Activated T-cell treated with anti-CD3 and anti-CD28 coated beads for 1 hour (primary cell): Measurements from ENCODE around the gene SPDYE4.

ENCODE experiments used
- DNase-seq: peaks from one replicate; pipeline ENCODE4 v3.0.0-alpha.2; 2020; ENCODE audit warnings: low read depth

SPDYE4 gene

DNA sequence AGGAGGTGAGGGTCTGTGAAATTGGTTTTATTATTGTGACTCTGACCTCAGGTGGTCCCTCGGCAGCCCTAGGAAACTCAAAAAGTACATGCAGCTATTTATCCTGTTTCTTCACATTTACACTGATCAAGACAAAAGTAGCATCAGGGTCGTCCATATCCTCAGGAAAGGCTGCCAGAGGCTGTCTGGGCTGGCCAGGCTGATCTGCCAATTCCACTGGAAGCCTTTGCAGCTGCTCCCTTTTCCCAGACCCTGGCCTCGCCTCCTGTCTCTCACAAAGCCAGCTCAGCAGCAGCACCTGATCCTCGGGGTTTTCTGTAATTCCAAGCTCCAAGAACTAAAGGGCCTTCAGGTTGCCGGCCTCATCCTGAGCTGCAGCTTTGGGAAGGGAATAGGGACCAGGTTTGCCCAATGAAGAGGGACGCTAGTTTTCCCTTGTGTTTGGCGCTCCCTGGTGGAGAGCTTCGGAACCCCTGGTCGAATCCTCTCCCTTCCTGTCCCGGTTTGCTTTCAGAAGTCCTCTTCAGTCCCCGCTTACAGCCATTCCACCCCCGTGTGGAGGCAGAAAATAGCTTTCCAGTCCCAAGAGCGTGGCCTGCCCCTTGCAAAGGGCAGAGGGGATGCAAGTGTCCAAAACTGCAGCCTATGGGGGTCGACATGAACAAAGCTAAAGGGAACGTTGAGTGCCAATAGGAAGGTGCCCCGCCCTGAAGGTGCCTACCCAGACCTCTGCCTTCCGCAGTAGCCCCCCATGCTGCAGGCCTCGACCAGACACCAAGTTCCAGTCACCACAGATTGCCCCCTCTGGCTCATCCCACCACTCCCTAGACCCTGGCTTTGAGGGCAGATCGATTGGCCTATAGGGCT is 27.4 kb upstream of the SPDYE4 start:
- DNase-seq, result peak; percentile 58

DNA sequence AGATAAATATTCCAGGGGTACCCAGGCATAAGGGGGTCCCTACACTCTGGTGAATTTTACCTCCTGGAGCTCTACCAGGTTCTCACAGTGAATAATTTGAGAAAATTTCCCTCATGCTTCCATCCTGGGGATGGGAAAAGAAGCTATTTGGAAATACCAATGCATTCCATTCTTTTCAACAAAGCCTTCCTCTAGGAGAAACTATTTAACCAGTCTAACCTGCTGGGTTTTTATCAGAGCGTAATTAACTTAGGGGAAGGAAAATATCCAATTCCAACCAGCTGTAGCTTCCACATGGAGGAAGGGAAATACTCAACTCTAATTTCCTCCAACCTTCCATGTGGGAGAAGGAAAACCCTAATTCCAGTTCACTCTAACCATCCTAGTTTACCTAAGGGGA is 23.8 kb upstream of the SPDYE4 start:
- DNase-seq, result no peak

DNA sequence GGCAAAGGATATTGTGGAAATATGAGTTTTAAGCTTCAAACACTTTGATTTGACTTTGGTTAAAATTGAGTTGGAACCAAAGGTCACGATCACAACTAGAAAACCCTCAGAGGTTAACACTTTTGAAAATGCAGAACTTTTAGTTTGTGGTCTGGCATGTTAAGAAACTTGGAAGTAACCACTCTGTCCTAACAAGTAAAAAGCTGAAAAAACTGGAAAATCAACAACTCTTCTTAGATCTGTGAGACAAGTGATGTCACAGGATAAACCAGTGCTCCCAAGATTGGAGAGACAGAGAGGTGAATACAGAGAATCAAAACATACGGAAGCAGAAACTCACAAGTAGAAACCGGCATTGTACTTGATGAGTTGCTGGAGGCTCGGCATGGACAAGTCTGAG is 23.4 kb upstream of the SPDYE4 start:
- no peak for DNase-seq

DNA sequence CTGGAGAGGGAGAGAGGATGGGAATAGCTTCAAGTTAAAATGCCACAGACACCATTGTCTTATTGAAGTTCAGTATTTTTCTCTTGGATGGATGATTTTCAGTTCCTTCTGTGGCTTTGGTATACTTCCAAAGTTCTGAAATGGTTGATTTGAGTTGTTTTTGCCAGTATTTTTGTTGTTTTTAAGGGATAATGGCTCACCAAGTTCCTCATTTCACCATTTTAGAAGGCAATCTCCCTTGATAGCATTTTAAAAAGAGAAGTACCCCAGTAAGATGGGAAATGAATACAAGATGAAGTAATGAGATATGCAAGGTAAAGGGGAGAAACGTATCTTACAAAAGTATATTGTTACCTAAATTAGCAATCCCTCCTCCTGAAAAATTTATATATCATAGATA is 18.5 kb upstream of the SPDYE4 start:
- no peak for DNase-seq

DNA sequence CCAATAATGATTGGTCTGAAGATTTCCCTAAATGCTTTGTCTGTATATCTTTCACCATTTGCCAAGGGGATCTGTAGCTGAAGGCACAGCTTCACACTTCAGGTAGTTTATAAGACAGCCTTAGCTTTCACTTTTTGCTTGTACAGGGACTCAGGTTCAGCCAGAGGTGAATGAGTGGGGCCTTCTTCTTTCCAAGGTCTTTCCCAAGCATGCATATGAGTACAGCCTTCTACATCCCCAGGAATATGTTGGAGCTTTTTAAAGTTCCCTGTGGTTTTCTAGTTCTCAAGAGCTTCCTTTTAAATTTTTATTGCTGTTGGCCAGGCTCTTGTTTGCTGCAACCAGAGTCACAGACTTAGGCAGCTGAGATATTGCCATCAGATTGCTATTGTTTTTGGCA is 17.9 kb upstream of the SPDYE4 start:
- no peak for DNase-seq

DNA sequence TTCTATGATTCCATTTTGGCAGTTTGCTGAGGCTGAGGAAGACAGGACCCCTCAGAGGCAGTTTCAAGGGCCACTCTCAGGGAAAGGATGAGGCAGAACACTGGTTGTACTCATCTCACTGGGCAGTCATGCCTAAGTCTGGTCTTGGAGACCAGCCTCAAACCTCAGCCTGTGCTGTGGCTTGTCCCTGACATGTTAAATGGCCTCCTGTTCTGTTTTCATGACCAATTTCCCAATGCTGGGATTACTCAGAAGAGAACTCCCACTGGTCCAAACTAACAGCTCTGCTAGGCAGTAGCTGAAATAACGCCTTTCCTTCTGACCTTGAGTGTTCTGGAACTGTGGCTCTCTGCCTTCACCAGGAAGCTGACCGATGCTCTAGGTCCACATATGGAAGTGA is 8.4 kb upstream of the SPDYE4 start:
- DNase-seq, result no peak

DNA sequence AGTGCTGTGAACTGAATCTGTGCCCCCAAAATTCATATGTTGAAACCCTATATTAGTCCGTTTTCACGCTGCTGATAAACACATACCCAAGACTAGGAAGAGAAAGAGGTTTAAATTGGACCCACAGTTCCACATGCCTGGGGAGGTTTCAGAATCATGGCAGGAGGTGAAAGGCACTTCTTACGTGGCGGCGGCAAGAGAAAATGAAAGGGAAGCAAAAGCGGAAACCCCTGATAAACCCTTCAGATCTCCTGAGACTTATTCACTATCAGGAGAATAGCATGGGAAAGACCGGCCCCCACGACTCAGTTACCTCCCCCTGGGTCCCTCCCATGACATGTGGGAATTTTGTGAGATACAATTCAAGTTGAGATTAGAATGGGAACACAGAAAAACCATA is 3.7 kb upstream of the SPDYE4 start:
- no peak for DNase-seq

DNA sequence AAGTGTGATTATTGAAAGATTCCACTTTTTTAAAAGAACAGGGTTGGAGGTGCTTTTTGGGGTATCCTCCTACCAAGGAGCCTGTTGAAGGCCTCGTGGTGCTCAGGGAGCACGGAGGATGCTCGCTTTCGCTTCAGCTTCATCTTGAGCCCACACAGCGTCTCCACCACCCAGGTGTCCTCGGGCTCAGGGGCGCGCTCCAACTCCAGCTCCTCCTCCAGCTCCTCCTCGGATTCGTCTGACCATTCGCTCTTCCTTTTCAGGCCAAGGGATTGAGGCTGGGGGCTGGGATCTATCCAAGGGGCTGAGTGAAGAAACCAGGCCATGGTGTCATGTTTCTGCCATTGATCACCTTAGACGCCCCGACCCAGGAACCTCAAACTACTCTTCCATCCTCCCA is 1.2 kb downstream of the SPDYE4 start:
- DNase-seq, result no peak

DNA sequence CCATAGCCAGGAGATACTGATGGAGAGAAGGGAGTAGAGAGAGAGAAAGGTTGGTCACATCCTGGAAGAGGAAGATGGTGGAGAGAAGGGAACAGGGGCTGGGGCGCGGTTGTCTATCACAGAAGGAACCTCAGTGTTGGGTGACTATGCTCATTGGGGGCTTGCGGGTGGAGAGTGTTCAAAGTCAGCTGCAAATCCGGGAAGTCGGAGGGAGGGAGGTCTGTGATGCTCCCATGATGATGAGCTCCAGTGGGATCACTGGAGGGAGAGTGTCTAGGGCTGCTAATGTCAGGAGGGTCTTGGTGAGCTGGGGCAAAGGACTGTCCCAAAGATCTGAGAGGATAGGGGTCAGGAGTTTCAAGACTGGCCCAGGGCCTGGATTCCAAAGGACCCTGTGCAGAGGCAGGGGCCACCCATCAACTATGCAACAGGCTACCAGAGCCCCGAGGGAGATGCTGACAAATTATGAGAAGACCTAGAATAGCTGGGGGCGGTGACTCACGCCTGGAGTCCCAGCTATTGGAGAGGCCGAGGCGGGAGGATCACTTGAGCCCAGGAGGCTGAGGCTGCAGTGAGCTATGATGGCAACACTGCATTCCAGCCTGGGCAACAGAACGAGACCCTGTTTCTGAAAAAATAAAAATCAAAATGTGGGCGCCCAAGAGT is 2.6 kb downstream of the SPDYE4 start:
- no peak for DNase-seq

DNA sequence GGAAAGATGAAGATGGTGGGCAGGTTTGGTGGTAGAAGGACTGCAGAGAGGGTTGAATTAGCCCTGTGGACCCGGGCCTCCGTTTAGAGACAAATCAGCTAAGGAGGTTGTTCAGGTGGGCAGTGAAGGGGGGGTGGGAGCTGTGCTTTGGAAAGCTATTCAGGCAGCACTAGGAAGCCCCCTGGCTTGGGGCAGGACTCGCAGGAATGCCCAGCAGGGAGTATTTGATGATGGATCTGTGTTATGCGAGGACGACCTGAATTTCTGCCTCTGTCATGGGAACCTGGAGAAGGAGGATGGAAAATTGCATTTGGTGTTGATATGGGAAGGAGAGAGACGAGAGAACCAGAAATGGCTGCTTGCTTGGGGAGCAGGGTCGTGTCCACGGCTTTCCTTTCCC is 3.5 kb downstream of the SPDYE4 start:
- DNase-seq, result no peak

DNA sequence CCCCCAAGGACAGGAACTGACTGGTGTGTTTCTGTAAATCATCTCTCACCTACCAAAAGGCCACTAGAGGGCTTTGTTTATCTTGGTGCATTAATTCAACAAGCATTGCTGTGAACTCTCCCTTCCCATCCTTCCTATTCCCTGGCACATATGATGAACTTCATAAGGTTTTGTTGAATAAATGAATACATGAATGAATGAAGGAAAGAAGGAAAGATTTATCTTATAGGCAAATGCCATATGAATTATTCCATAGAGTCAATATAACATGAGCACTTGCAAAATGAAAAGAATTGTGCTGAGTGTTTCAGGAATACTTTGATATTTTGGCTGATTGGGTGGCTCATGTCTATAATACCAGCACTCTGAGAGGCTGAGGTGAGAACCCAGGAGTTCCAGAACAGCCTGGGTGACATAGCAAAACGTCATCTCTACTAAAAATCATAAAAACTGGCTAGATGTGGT is 4.3 kb downstream of the SPDYE4 start:
- no peak for DNase-seq

DNA sequence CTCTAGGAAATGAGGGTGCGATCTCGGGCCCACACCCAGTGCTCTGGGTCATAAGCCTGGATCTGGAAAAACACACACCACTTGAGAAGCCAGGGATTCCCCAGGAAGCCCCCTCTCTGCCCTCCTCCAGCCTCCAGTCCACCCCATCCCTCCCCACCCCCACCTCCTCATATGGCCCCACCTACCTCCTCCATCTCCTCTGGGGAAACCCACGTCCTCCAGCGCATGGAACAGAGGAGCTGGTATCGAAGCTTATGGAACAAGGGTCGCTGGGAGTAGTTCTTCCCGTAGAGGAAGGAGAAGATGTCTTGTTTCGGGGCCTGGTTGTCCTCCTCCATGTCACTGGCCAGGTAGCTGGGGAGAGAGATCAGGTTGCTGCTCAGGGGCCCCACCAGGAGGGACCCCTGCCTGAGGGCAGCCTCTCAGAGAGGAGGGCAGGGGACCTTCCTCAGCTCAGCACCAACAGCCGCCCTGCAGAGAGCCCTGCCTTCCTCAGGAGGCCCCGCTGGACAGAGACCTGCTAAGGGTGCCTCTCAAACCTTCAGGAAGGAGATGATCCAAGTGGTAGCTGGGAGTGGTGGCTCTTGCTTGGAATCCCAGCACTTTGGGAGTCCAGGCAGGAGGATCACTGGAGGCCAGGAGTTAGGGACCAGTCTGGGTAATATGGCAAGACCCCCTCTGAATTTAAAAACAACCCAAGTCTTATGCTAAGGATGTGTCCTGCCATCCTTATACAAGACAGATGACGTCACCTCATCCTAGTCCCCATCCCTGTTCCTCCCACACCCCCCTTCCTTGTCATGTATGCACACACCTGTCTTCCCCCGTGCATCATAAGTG is 5.0 kb downstream of the SPDYE4 start:
- DNase-seq, result no peak

DNA sequence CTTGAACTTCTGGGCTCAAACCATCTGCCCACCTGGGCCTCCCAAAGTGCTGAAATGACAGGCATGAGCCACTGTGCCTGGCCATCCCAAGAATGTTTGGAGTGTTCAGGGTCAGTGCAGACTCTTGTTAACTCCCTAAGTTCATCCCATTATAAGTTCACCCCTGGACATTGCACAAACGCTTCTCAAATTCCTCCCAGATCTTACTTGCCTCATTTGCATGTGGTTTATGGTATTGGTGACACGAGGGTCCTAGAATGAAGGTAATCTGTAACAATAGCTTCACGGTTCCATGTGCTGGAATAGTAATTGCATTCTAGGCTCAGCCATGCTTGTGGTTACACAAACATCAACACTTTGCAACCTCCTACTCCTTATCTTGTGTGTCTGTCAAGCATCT is 8.7 kb downstream of the SPDYE4 start:
- no peak for DNase-seq

DNA sequence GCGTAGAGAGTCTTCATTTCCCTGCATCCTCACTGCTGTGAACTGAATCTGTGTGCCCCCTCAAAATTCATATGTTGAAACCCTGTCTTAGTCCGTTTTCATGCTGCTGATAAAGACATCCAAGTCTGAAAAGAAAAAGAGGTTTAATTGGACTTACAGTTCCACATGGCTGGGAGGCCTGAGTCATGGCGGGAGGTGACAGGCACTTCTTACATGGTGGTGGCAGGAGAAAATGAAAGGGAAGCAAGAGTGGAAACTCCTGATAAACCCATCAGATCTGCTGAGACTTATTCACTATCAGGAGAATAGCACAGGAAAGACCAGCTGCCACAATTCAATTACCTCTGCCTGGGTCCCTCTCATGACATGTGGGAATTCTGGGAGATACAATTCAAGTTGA is 10.6 kb downstream of the SPDYE4 start:
- no peak for DNase-seq

DNA sequence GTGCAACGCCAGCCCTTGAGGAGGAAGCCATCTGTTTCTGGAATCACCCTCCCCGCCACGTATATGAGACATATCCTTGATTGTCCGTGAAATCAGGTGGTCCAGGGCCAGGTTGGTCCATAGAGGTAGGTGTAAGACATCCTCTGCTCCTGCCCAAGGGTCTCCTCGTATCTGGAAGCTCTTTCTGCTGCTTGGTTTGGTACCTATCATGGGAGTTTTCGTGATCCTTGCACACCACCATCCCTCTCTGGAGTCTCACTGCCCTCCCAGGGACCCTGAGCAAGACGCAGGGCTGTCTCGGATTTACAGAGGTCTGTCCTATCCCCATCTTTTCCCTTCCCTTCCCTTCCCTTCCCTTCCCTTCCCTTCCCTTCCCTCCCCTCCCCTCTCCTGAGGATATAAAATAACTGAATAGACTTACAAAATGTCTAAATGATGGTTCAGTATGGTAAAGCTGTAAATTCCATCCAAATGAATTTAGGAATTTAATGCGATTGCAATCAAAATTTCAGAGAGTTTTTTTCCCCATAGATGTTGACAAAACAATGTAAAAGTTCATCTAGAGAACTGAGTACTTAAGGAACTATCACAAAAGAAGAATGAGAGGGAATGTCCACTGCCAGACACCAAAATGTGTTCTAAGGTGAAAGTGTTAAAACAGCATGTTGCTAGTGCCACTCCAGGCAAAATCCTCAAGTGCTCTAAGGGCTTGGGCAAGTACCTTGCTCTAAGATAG is 11.7 kb downstream of the SPDYE4 start:
- no peak for DNase-seq

DNA sequence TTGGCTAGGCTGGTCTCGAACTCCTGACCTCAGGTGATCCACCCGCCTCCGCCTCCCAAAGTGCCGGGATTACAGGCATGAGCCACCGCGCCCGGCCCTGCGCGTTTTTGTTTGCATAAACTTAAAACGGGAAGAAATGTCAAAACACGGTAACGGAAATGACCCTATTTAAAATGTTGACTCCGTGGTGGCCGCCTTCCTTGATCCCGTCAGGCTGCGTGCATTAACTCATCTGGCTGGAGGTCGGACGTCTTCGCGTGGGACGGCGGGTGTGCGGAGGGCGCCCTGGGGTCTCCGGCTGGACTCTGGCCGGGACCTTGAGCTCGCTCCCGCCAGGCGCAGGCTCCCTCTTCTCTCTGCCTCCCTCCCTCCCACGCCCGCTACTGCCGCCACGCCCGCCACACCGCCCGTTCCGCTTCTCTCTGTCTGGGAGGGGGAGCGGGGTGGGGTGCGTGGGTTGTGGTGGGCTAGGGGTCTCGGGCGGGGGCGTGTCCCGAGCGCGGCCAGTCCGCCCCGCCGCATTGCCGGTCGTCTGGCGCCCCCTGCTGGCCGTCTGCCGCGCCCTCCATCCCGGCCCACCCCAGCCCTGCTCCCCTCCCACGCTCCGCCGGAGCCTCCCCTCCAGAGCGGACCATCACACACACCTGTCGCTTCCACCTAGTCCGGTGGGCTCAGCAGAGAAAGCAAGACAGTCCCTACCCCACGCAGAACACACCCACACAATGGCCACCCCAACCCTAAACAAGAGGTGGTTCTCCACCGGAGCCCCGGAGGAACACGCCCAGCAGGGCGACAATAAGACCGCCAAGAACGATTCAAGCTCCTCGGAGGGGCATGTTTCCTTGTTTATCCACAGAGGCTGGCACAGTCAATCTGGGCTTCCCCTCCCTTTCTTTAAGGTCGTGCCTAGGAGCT is 12.5 kb downstream of the SPDYE4 start:
- DNase-seq, result peak; percentile 78

DNA sequence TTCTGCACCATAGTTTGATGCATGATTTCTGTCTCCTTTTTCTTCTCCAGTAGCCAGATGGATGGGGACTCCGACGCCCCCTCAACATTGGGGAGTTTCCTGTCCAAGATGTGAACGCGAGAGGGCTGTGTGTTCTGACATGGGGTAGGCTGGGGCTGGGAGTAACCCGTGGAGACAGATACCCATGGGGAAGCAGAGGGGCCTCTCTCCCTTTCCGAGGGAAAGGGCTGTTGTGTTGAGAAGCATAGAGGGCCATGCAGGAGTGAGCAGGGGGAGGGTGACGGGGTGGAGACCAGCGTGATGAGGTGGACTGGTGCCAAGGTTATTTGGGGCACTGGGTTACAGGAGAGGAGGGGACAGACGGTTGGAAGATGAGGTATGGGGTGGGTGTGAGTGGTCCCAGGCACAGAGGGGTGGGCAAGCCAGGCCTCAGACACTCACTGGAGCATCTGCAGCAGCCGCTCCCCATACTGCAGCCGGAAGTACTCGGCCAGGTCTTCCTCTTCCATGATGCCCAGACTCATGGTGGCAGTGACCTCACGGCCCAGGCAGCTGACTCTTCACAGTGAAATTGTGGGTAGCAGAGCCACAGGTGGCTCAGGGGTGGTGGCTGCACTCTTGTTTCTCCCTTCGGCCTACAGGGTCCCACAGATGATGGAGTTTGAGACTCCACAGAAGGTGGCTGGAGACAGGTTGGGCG is 14.1 kb downstream of the SPDYE4 start:
- no peak for DNase-seq

DNA sequence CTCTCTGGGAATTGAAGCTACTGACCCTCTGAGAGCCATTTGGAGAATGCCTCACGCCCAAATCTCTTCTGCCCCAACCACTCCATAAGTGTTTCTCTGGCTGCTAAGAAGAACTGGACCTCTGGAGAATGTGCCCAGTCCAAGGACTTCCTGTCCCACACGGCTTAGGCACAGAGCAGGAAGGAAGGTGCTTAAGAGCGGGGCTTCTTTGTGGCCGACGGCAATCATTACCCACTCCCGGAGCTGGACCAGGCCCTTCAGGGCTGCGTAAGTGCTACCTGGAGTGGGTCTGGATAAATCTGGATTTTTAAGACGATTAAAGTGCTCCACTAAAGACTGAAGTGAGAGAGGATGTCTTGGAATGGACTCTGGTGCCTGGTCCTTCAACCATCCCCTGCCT is 15.5 kb downstream of the SPDYE4 start:
- no peak for DNase-seq

DNA sequence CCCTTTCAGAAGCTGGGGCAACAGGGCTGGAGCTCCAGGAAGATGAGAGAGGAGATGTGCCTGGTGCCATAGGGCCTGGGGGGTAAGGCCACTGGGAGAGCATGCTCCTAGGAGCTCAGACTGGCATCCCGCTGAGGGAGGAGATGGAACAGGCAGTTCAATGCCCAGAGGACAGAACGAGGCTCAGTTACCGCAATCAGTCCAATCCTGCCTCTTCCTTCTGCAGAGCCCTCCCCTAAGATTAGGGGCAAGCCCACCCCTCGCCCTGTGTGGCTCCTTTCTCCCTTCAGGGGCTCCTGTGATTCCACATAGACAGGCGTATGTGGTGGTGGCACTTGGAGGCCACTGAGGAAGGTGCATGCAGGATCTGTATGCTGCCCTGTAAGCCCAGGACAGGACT is 16.1 kb downstream of the SPDYE4 start:
- no peak for DNase-seq

DNA sequence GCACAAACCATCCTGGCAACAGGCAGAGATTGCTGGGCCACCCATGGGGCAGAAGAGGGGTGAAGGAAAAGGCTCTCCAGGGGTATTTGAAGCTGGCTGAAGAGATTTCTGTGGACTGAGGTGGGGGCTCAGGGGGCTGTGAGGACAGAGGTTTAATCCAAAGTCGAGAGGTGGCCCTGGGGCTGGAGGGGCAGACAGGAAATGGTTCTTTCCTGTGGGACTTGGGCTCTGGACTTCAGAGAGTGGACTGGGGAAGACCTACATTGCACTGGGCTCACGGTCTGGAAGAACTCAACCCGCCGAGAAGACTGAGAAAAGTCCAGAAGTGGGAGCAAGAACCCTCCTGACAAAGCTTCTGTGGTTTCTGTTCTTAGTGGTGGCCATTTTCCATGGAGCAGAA is 16.6 kb downstream of the SPDYE4 start:
- no peak for DNase-seq
